H9 (cell line): Measurements from ENCODE around the gene CLDND1. TPM values are rescaled to one million over a fixed set of nuclear protein-coding genes. Genes with fewer than 3 reads are reported as not detected.

Experiments
- DNase-seq: peaks from one replicate; pipeline ENCODE4 v3.0.0-alpha.2; 2017
- H2AFZ ChIP-seq: one replicate; pipeline ENCODE4 v1.6.1; 2013; ENCODE audit warnings: mild to moderate bottlenecking, low read length, control low read depth, moderate library complexity
- H2AK5ac ChIP-seq: 2 replicates; pipeline ENCODE4 v1.6.1; 2013; ENCODE audit warnings: low read length, control low read depth, mixed read lengths; ENCODE audit not compliant: insufficient read length
- H2BK120ac ChIP-seq: one replicate; pipeline ENCODE4 v1.6.1; 2013; ENCODE audit warnings: low read depth, mild to moderate bottlenecking, low read length, control low read depth, inconsistent platforms; ENCODE audit not compliant: poor library complexity, severe bottlenecking
- H2BK12ac ChIP-seq: 2 replicates; pipeline ENCODE4 v1.6.1; 2013; ENCODE audit warnings: low read length, control low read depth, mixed read lengths, low read depth; ENCODE audit not compliant: insufficient read length
- H2BK15ac ChIP-seq: 2 replicates; pipeline ENCODE4 v1.6.1; 2013; ENCODE audit warnings: low read depth, low read length, control low read depth
- H2BK20ac ChIP-seq: one replicate; pipeline ENCODE4 v1.6.1; 2013; ENCODE audit warnings: low read depth, mild to moderate bottlenecking, low read length, control low read depth, inconsistent platforms; ENCODE audit not compliant: poor library complexity, severe bottlenecking
- H2BK5ac ChIP-seq: 2 replicates; pipeline ENCODE4 v1.6.1; 2013; ENCODE audit warnings: low read length, control low read depth, mixed read lengths; ENCODE audit not compliant: insufficient read length
- H3K14ac ChIP-seq: 2 replicates; pipeline ENCODE4 v1.6.1; 2013; ENCODE audit warnings: low read length, control low read depth; ENCODE audit not compliant: insufficient read depth
- H3K18ac ChIP-seq: 2 replicates; pipeline ENCODE4 v1.6.1; 2013; ENCODE audit warnings: low read depth, mild to moderate bottlenecking, mixed read lengths, low read length, control low read depth; ENCODE audit not compliant: insufficient read length
- H3K23ac ChIP-seq: 2 replicates; pipeline ENCODE4 v1.6.1; 2013; ENCODE audit warnings: low read length, control low read depth, mixed read lengths, low read depth; ENCODE audit not compliant: insufficient read length
- H3K23me2 ChIP-seq: 2 replicates; pipeline ENCODE4 v1.6.1; 2013; ENCODE audit warnings: low read depth, mild to moderate bottlenecking, mixed read lengths, low read length, control low read depth; ENCODE audit not compliant: insufficient read length, poor library complexity, severe bottlenecking
- H3K27ac ChIP-seq: 2 replicates; pipeline ENCODE4 v1.5.1; 2013; ENCODE audit warnings: low read length, control low read depth, mixed read lengths, low read depth; ENCODE audit not compliant: insufficient read length
- H3K27me3 ChIP-seq: 2 replicates; pipeline ENCODE4 v1.6.1; 2013; ENCODE audit warnings: low read length, control low read depth, inconsistent platforms; ENCODE audit not compliant: insufficient read depth
- H3K4ac ChIP-seq: 2 replicates; pipeline ENCODE4 v1.6.1; 2013; ENCODE audit warnings: low read depth, mild to moderate bottlenecking, control low read depth, inconsistent platforms, low read length, moderate library complexity
- H3K4me1 ChIP-seq: 2 replicates; pipeline ENCODE4 v1.6.1; 2013; ENCODE audit warnings: low read length, control low read depth, inconsistent platforms; ENCODE audit not compliant: insufficient read depth
- H3K4me2 ChIP-seq: 2 replicates; pipeline ENCODE4 v1.6.1; 2013; ENCODE audit warnings: low read length, control low read depth, mixed read lengths; ENCODE audit not compliant: insufficient read length, insufficient read depth
- H3K56ac ChIP-seq: 2 replicates; pipeline ENCODE4 v1.6.1; 2013; ENCODE audit warnings: low read depth, mild to moderate bottlenecking, mixed read lengths, low read length, control low read depth; ENCODE audit not compliant: insufficient read length
- H3K79me1 ChIP-seq: 2 replicates; pipeline ENCODE4 v1.6.1; 2013; ENCODE audit warnings: low read depth, mild to moderate bottlenecking, moderate library complexity, low read length, control low read depth, inconsistent platforms; ENCODE audit not compliant: insufficient read depth, poor library complexity, severe bottlenecking
- H3K79me2 ChIP-seq: 2 replicates; pipeline ENCODE4 v1.6.1; 2013; ENCODE audit warnings: low read length, control low read depth, inconsistent platforms; ENCODE audit not compliant: insufficient read depth
- H3K9ac ChIP-seq: 2 replicates; pipeline ENCODE4 v1.6.1; 2013; ENCODE audit warnings: low read length, control low read depth, mixed read lengths; ENCODE audit not compliant: insufficient read length; ENCODE audit errors: extremely low read depth
- H3K9me3 ChIP-seq: one replicate; pipeline ENCODE4 v1.6.1; 2013; ENCODE audit warnings: low read depth, low read length, inconsistent platforms; ENCODE audit not compliant: control insufficient read depth
- H3T11ph ChIP-seq: one replicate; pipeline ENCODE4 v1.6.1; 2013; ENCODE audit warnings: mild to moderate bottlenecking, low read length, control low read depth, inconsistent platforms
- H4K20me1 ChIP-seq: one replicate; pipeline ENCODE4 v1.6.1; 2013; ENCODE audit not compliant: control insufficient read depth, insufficient read length, insufficient read depth
- H4K5ac ChIP-seq: 2 replicates; pipeline ENCODE4 v1.6.1; 2013; ENCODE audit warnings: low read depth, mild to moderate bottlenecking, mixed read lengths, low read length, control low read depth; ENCODE audit not compliant: insufficient read length
- H4K8ac ChIP-seq: replicated peaks from 2 replicates; pipeline ENCODE4 v1.6.1; 2013; ENCODE audit warnings: low read length, control low read depth, mixed read lengths, low read depth; ENCODE audit not compliant: insufficient read length
- H4K91ac ChIP-seq: 2 replicates; pipeline ENCODE4 v1.6.1; 2013; ENCODE audit warnings: low read depth, mild to moderate bottlenecking, moderate library complexity, mixed read lengths, low read length, control low read depth; ENCODE audit not compliant: insufficient read length
- H3K27ac Mint-ChIP-seq, 3 experiments: 2 replicates in 2 of 3; 3 replicates in 1 of 3; pipeline ENCODE4 v1.8.0; 2020 to 2021; ENCODE audit warnings: mixed read lengths in 3 of 3, mild to moderate bottlenecking in 1 of 3, moderate library complexity in 1 of 3
- H3K27me3 Mint-ChIP-seq: 2 replicates; pipeline ENCODE4 v1.8.0; 2021; ENCODE audit warnings: low read depth, mild to moderate bottlenecking, moderate library complexity, mixed read lengths
- H3K36me3 Mint-ChIP-seq, 3 experiments: 2 replicates in 2 of 3; 3 replicates in 1 of 3; pipeline ENCODE4 v1.8.0; 2020 to 2021; ENCODE audit warnings: low read depth in 3 of 3, mixed read lengths in 3 of 3; ENCODE audit not compliant: insufficient read depth in 1 of 3
- H3K4me1 Mint-ChIP-seq, 2 experiments: 2 replicates each; pipeline ENCODE4 v1.8.0; 2020; ENCODE audit warnings: mixed read lengths in 2 of 2
- H3K4me3 Mint-ChIP-seq, 2 experiments: 2 replicates in 1 of 2; 3 replicates in 1 of 2; pipeline ENCODE4 v1.8.0; 2020 to 2021; ENCODE audit warnings: mild to moderate bottlenecking in 2 of 2, mixed read lengths in 2 of 2, moderate library complexity in 1 of 2
- H3K9me3 Mint-ChIP-seq, 2 experiments: 2 replicates in 1 of 2; 3 replicates in 1 of 2; pipeline ENCODE4 v1.8.0; 2020; ENCODE audit warnings: mild to moderate bottlenecking in 2 of 2, mixed read lengths in 2 of 2, moderate library complexity in 1 of 2
- CTCF ChIP-seq: fragments of 200-600 bp; sonication (generic); conservative IDR thresholded peaks from 3 replicates; pipeline ENCODE4 v1.8.0; 2021; ENCODE audit warnings: antibody characterized with exemption, mild to moderate bottlenecking
- WGBS: extraction: QIAGEN DNeasy Blood & Tissue Kit; methylation state at CpG from one replicate; pipeline ENCODE4 v1.1.7; 2013; ENCODE audit warnings: missing lambda C conversion rate, low lambda C conversion rate, mixed read lengths; ENCODE audit not compliant: insufficient read length; ENCODE audit errors: extremely low coverage; 5-methylcytosine and 5-hydroxymethylcytosine counted together
- total RNA-seq: library from RNA; stranded (reverse); gene quantifications from 2 replicates; pipeline ENCODE4 v1.2.1, GENCODE V29; 2021

The CLDND1 gene
- total RNA-seq, 1 experiment from 2014 or later = 83.0 TPM

- Histone ChIP-seq H3K56ac (no peak overlapping the region), H3K9ac (no peak overlapping the region), H2AFZ (no peak overlapping the region), H3K79me1 (no peaks in the 10 kb centered on the region), H2BK5ac (no peak overlapping the region), H3K14ac (no peak overlapping the region), H2BK120ac (no peak overlapping the region), H4K5ac (no peak overlapping the region), H3K27me3 (no peaks in the 10 kb centered on the region), H3K23me2 (no peaks in the 10 kb centered on the region), H3K4me2 (no peak overlapping the region), H2BK15ac (no peak overlapping the region), H3T11ph (no peak overlapping the region), H3K4me1 (no peaks in the 10 kb centered on the region), H3K23ac (no peak overlapping the region), H3K9me3 (no peaks in the 10 kb centered on the region), H4K91ac (no peak overlapping the region), H3K18ac (no peak overlapping the region), H4K20me1 (no peaks in the 10 kb centered on the region), H3K27ac (no peak overlapping the region), H2BK12ac (no peak overlapping the region), H2AK5ac (no peak overlapping the region), H3K4ac (no peak overlapping the region), H3K79me2 (no peaks in the 10 kb centered on the region), H2BK20ac (no peak overlapping the region), H4K8ac (no peak overlapping the region)
- Mint-ChIP-seq H3K4me1 (peaks cover 0 to 2% of the 10 kb centered on the region in 2 experiments; a peak in 1 of 4 replicates), H3K27me3 (no peaks in the 10 kb centered on the region), H3K36me3 (no peaks in the 10 kb centered on the region), H3K27ac (no peak overlapping the region), H3K9me3 (no peaks in the 10 kb centered on the region; a peak in 1 of 5 replicates), H3K4me3 (no peak overlapping the region)
- no CpG with 5 or more reads among the region's 2 CpGs for WGBS
- DNase-seq = no peak
- no peak for TF ChIP-seq CTCF
These were observed 45.1 kb upstream of the CLDND1 start for GRCh38 chr3:98567666-98568270.
